Measurements from ENCODE around the gene ZFP92.

Gene ZFP92

DNA sequence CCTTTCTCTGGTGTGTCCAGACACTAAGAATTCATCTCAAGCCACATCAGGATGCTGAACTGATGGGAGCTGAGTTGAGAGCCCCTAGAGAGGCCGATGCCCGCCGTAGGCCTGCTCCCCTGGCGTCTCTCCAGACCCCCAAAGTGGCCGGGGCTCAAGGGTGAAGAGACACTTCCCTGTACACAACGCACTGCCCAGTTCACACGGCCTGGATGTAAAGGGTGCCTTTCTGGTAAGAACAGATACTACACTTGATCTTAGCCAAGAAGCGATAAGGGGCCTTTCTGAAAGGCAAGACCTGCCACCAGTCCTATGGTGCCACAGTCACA, 39.6 kb downstream of the ZFP92 start:
- in situ Hi-C loops (cut with MboI; ENCODE audit: low sequenced_read_pairs) = no loop called here

DNA sequence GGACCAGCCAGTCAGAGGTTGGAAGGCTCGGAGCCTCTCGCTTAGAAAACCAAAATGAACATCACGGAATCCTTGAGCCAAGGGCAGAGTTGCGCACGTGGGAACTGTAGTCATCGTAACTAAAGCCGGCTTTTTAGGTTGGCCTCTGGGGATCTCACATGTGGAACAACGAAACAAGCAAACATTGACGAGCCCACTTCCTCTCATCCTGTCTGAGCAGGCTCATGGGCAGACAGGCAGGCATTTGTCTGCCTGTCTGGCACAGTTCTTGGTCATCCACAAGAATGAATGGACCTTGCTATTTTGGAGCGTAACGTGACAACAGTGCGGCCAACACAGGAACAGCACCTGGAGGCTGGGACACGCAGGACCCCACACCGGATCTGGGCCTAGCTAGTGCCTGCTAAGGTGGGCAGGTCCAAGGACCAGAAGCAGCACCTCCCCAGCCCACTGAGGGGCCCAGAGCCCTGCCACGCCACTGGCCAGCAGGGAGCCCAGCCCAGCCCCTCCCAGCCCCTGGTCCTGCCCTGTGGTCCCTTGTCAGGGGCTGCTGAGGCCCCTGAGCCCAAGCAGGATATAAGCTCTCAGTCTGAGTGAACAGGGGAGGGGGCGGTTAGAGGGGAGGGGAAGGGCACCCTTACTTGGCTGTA, 43.8 kb downstream of the ZFP92 start:
- in situ Hi-C loops (cut with MboI; ENCODE audit: low sequenced_read_pairs) = no loop called here

DNA sequence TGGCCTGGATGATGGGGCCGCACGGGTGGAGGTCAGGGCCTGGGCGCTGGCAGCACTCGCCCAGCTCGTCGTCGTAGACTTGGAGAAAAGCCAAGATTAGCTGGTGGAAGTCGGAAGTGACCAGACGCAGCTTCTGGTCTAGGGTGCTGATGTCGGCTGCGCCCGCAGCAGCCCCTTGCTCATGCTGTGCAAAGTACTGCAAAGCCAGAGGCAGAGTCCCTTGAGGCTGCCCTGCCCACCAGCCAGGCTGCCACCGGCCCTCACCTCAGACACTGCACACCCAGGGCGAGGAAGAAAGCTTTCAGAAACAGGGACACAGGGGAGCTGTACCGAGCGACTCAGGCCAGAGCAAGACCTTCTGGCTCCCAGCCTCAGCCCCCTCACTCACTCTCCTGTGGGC, 44.3 kb downstream of the ZFP92 start:
- in situ Hi-C loops (cut with MboI; ENCODE audit: low sequenced_read_pairs) = no loop called here

DNA sequence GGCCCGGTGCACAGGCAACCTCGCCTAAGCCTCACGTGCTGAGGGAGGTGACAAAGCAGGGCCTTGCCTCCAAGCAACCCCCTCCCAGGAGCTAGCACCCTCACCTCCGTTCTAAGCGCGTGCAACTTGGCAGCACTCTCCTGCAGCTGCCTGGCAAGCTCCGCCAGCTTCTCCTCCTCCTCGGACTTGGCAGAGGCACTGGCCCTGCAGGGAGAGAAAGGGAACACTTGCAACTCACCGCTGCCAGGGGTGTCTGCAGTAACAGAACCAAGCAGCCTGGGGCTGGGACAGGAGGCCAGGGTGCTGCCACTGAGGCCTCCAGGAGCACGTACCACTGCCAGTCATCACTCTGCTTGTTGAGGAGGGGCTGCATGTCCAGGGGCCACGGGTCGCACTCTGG, 44.9 kb downstream of the ZFP92 start:
- in situ Hi-C loops (cut with MboI; ENCODE audit: low sequenced_read_pairs) = no loop called here

DNA sequence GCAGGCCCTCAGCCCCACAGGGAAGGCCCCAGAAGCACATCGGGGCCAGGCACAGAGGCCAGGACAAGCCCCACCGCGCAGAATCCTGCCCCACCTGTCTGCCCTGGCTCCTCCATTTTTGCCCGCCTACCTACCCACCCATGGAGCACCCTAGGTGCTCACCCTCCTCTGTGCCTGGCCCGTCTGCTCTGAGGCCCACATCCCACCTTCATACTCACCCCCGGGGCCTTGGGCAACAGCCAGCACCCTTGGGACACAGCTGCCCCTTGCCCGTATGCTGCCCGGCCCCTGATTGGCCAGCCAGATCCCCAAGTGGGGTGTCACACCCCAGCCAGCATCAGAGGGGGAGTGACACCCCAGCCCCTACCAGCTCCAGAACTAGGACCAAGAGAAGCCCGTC, 45.4 kb downstream of the ZFP92 start:
- in situ Hi-C loops (cut with MboI; ENCODE audit: low sequenced_read_pairs) = no loop called here

DNA sequence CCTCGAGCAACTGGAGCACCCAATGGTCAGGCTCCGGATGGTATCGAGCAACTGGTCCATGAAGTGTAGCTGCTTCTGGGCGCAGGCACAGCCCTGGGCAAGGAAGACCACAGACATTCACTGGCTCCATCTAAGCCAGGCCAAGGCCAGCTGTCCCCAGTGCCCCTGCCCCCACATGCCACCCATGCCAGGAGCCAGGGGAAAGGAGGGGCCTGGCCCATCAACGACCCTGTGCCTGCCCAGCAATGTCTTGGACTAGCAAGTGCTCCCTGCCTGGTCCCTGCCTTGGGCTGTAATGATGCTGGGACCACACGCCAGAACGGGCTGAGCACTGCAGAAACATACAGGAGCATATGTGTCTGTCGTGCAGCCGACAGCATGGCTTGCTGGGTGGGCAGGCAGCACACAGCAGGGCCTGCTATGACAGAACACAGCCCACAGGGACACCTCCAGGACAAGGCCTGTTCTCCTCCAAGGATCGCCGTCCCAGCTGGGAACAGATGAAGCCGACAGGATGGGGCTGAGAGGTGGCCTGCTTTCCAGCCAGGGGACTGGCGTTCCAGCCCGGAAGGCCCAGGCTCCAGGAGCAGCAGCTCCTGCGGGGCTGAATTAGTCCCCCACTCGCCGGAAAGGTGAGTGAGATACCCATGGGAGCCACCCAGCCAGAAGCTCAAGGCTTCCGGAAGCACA, 46.0 kb downstream of the ZFP92 start:
- in situ Hi-C loops (cut with MboI; ENCODE audit: low sequenced_read_pairs) = no loop called here

DNA sequence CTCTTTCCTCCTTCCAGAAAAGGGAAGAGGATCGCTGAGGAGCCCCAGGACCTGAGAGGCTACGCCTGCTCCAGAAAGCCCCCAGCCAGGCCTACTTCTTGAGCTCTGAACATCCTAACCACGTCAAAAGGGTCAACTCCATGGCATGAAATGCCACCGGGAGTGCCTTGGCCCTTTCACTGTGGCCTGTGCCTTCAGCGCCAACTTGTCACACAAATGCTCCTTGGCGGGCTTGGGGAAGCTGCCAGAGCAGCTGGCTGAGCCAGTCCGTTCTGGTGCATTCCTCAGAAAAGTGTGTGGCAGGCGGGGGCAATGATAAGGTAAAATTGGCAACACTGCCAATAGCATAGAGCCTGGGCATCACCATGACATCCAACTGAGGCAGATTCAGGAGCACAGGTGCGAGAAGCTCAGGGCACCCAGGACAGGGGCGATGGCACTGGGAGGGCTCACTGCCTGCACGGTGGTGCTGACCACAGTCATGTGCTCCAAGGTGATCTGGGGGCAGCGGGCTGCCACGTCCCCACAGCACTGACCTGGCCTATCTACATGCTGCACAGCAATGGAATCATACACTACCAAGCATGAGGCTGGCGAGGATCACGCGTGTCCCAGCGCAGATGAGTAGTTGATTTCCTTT, 46.7 kb downstream of the ZFP92 start:
- in situ Hi-C loops (cut with MboI; ENCODE audit: low sequenced_read_pairs) = no loop called here

DNA sequence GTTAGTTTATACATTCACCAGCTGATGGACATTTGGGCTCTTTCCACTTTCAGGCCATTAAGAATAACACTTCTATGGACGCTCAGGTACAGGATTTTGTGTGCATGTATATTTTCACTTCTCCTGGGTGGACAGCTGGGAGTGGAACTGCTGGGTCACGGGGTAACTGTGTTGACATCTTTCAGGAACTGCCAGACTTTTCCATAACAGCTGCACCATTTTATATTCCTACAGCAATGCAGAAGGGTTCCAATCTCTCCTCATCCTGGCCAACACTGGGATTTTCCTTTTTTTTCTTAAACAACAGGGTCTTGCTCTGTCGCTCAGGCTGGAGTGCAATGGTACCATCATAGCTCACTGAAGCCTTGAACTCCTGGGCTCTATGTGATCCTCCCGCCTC, 47.2 kb downstream of the ZFP92 start:
- in situ Hi-C loops (cut with MboI; ENCODE audit: low sequenced_read_pairs) = no loop called here

DNA sequence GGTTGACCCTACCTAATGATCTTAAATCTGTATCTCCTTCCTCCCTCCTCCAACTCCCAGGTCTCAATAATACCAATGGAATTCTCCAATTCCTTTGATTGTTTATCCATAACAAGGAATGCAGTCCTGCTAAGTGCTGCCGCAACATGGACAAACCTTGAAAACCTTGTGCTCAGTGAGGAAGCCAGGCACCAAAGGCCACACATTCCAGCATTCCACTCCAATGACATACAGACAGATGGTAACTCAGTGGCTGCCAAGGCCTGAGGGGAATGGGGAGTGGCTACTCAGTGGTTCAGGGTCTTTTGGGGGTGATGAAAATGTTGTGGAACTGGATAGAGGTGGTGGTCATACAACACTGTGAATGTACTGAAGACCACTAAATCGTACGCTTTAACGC, 48.7 kb downstream of the ZFP92 start:
- in situ Hi-C loops (cut with MboI; ENCODE audit: low sequenced_read_pairs) = no loop called here

DNA sequence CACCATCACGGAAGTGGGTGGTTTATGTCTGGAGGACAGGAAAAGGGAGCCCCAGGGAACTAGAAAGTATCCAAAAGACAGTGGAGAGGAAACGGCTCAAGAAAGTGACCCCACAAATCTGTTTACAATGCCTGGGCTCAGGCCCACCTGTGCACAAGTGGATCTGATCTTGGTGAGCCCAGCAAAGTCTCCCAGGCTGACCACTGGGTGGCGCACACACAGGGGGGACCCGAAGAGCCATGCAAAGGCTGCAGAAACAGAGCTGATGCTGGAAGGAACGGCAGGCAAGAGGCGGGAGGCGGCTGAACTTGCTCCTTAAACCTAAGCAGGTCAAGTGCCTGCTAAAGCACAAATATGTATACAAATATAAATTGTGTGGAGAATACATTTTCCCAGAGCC, 49.6 kb downstream of the ZFP92 start:
- in situ Hi-C loops (cut with MboI; ENCODE audit: low sequenced_read_pairs) = no loop called here

All from HL-60/S4 treated with phorbol 12-myristate 13-acetate at 8.2 ng/mL for 4 days and 3 days (cell line).